OCI-LY7 (cell line): ENCODE data around the gene CD8B. TPM values are rescaled to one million over a fixed set of nuclear protein-coding genes. Genes with fewer than 3 reads are reported as not detected.

Experiments used
- BruUV-seq: library from RNA; stranded (reverse); fragments of 400-500 nt; replicated peaks from 2 replicates; lab custom pipeline; 2021; lab: Mats Ljungman, UMichigan
- CTCF ChIA-PET: fragments of 300-600 bp; sonication (Branson Sonifier 250); formaldehyde crosslinking; loops from one replicate; lab custom pipeline; 2022; ENCODE audit warnings: antibody characterized with exemption; ENCODE audit not compliant: unreplicated experiment; lab: Charles Lee
- POLR2A ChIA-PET: fragments of 300-600 bp; sonication (Branson Sonifier 250); formaldehyde crosslinking; loops from one replicate; lab custom pipeline; 2022; ENCODE audit warnings: antibody characterized with exemption; lab: Charles Lee
- DNase-seq: peaks from one replicate; pipeline ENCODE4 v3.0.0-alpha.2; 2015; ENCODE audit warnings: low spot score
- H2AFZ ChIP-seq: fragments of 200-600 bp; sonication (generic), shearing (Covaris generic); 2 replicates; pipeline ENCODE4 v1.6.1; 2014; ENCODE audit warnings: mild to moderate bottlenecking, antibody characterized with exemption, low read length, moderate library complexity
- H3K27ac ChIP-seq: fragments of 200-600 bp; sonication (generic); 2 replicates; pipeline ENCODE4 v1.5.1; 2014; ENCODE audit warnings: mixed run types, low read depth, mild to moderate bottlenecking, moderate library complexity, low read length, inconsistent platforms; ENCODE audit not compliant: poor library complexity, severe bottlenecking
- H3K36me3 ChIP-seq: fragments of 200-600 bp; sonication (generic); 2 replicates; pipeline ENCODE4 v1.6.1; 2014; ENCODE audit warnings: mild to moderate bottlenecking, antibody characterized with exemption, low read length, moderate library complexity, mixed read lengths; ENCODE audit not compliant: insufficient read depth
- H3K4me1 ChIP-seq: fragments of 200-600 bp; sonication (generic); 2 replicates; pipeline ENCODE4 v1.5.1; 2014; ENCODE audit warnings: mild to moderate bottlenecking, low read length; ENCODE audit not compliant: insufficient read depth, poor library complexity, severe bottlenecking
- H3K4me2 ChIP-seq: fragments of 200-600 bp; sonication (generic); 2 replicates; pipeline ENCODE4 v1.6.1; 2014; ENCODE audit warnings: mild to moderate bottlenecking, low read length
- H3K4me3 ChIP-seq: fragments of 200-600 bp; sonication (generic); 2 replicates; pipeline ENCODE4 v1.5.1; 2014; ENCODE audit warnings: mild to moderate bottlenecking, low read depth, low read length; ENCODE audit not compliant: poor library complexity, severe bottlenecking
- H3K79me2 ChIP-seq: fragments of 200-600 bp; sonication (generic); 2 replicates; pipeline ENCODE4 v1.6.1; 2016; ENCODE audit warnings: low read depth, mild to moderate bottlenecking, low read length, moderate library complexity, mixed read lengths; ENCODE audit not compliant: insufficient read depth
- H3K9me2 ChIP-seq: fragments of 200-600 bp; sonication (generic); 2 replicates; pipeline ENCODE4 v1.6.1; 2016; ENCODE audit warnings: mild to moderate bottlenecking, low read length, mixed read lengths; ENCODE audit not compliant: insufficient read depth
- H3K9me3 ChIP-seq: fragments of 200-600 bp; sonication (generic); 2 replicates; pipeline ENCODE4 v1.6.1; 2014; ENCODE audit warnings: mild to moderate bottlenecking, mixed run types, low read length, mixed read lengths
- H4K20me1 ChIP-seq: fragments of 200-600 bp; sonication (generic); 2 replicates; pipeline ENCODE4 v1.6.1; 2014; ENCODE audit warnings: mild to moderate bottlenecking, antibody characterized with exemption, low read length, moderate library complexity, mixed read lengths; ENCODE audit not compliant: insufficient read depth
- CTCF ChIP-seq: fragments of 200-600 bp; sonication (generic); conservative IDR thresholded peaks from 2 replicates; pipeline ENCODE4 v1.5.1; 2014; ENCODE audit warnings: mild to moderate bottlenecking, antibody characterized with exemption, low read length, moderate library complexity, mixed read lengths
- EZH2phosphoT487 ChIP-seq: fragments of 200-600 bp; sonication (generic); IDR thresholded peaks from 2 replicates; pipeline ENCODE4 v1.6.1; 2018; ENCODE audit warnings: low read depth, borderline replicate concordance, mild to moderate bottlenecking, mixed run types, antibody characterized with exemption, low read length, moderate library complexity, mixed read lengths
- intact Hi-C: fragments of 100-400 bp; cut with micrococcal nuclease; formaldehyde crosslinking; loops from one replicate; pipeline ENCODE4 v1.10.0; 2022; ENCODE audit not compliant: unreplicated experiment
- total RNA-seq, 2 experiments: library from RNA; depleted of rRNA in 1 of 2; stranded (reverse); fragments of >200 nt in 1 of 2; shearing (Covaris generic) in 1 of 2; gene quantifications; 2 replicates each; pipeline ENCODE4 v1.2.3, GENCODE V29; 2014 to 2022

CD8B gene
- total RNA-seq, 2 experiments from 2014 or later = not detected

GRCh38 chr2:86833315-86833714 is 28.4 kb downstream of the CD8B start:
- ChIA-PET POLR2A (no interaction called here), CTCF (no interaction called here)
- Histone ChIP-seq H3K79me2 (no peaks in the 10 kb centered on the region), H4K20me1 (no peaks in the 10 kb centered on the region), H3K9me3 (no peaks in the 10 kb centered on the region), H2AFZ (no peak overlapping the region), H3K36me3 (no peaks in the 10 kb centered on the region), H3K27ac (no peak overlapping the region), H3K9me2 (no peaks in the 10 kb centered on the region), H3K4me1 (no peaks in the 10 kb centered on the region), H3K4me3 (no peak overlapping the region), H3K4me2 (no peak overlapping the region)
- DNase-seq = no peak
- no TSS peak for BruUV-seq
- intact Hi-C loops = no loop called here
- no peak for TF ChIP-seq EZH2phosphoT487
- TF ChIP-seq CTCF = no peak

- ChIA-PET POLR2A (no interaction called here), CTCF (no interaction called here)
- no peak overlapping the region for H2AFZ ChIP-seq
- no peaks in the 10 kb centered on the region for H3K9me3 ChIP-seq
- no peak overlapping the region for H3K4me3 ChIP-seq
- no peaks in the 10 kb centered on the region for H4K20me1 ChIP-seq
- H3K36me3 ChIP-seq = no peaks in the 10 kb centered on the region
- H3K4me2 ChIP-seq = no peak overlapping the region
- no peak for DNase-seq
- no TSS peak for BruUV-seq
- H3K79me2 ChIP-seq = no peaks in the 10 kb centered on the region
- H3K4me1 ChIP-seq = no peaks in the 10 kb centered on the region
- intact Hi-C loops = no loop called here
- TF ChIP-seq EZH2phosphoT487 (no peak), CTCF (no peak)
- no peaks in the 10 kb centered on the region for H3K9me2 ChIP-seq
- no peak overlapping the region for H3K27ac ChIP-seq
Measured at GRCh38 chr2:86832334-86833096, 29.2 kb downstream of the CD8B start.

GRCh38 chr2:86831537-86831936 is 30.1 kb downstream of the CD8B start:
- BruUV-seq = no TSS peak
- intact Hi-C loops = no loop called here
- ChIA-PET POLR2A (no interaction called here), CTCF (no interaction called here)
- Histone ChIP-seq H4K20me1 (no peaks in the 10 kb centered on the region), H3K4me2 (no peak overlapping the region), H3K36me3 (no peaks in the 10 kb centered on the region), H3K4me1 (no peaks in the 10 kb centered on the region), H3K9me2 (no peaks in the 10 kb centered on the region), H3K9me3 (no peaks in the 10 kb centered on the region), H3K4me3 (no peak overlapping the region), H3K79me2 (no peaks in the 10 kb centered on the region), H2AFZ (no peak overlapping the region), H3K27ac (no peak overlapping the region)
- TF ChIP-seq EZH2phosphoT487 (no peak), CTCF (no peak)
- DNase-seq = no peak
